Rectal smooth muscle tissue (tissue), 1 donor: ENCODE measurements around the gene LRRN2.
"Not testable (repeated sequence)": the region's sequence is repeated elsewhere in the genome, so short reads cannot be mapped to it uniquely, and the experiment has no call there.

Source experiments
- H3K27ac ChIP-seq: one replicate; pipeline ENCODE4 v1.7.0; 2013; ENCODE audit warnings: low read depth, low read length, inconsistent platforms
- H3K27me3 ChIP-seq: one replicate; pipeline ENCODE4 v1.7.0; 2013; ENCODE audit warnings: low read length; ENCODE audit not compliant: control insufficient read depth, insufficient read depth
- H3K36me3 ChIP-seq: one replicate; pipeline ENCODE4 v1.7.0; 2013; ENCODE audit warnings: low read length; ENCODE audit not compliant: control insufficient read depth, insufficient read depth
- H3K4me1 ChIP-seq: one replicate; pipeline ENCODE4 v1.7.0; 2013; ENCODE audit warnings: low read length; ENCODE audit not compliant: control insufficient read depth, insufficient read depth
- H3K4me3 ChIP-seq: one replicate; pipeline ENCODE4 v1.7.0; 2013; ENCODE audit warnings: low read length
- H3K9ac ChIP-seq: one replicate; pipeline ENCODE4 v1.7.0; 2013; ENCODE audit warnings: low read length

The LRRN2 gene

GRCh38 chr1:204685236-204686006 lies at the start of gene LRRN2:
LRRN2 (minus strand) TSS chr1:204685738; CDS start chr1:204619992, 65,746 bp downstream.
- Histone ChIP-seq H3K4me3 (peak within 1 kb of the TSS; percentile 79), H3K27ac (peak within 1 kb of the TSS; percentile 37), H3K9ac (peak within 1 kb of the TSS; percentile 40), H3K27me3 (no peaks in the 10 kb centered on the region), H3K4me1 (peaks cover 6% of the 10 kb centered on the region), H3K36me3 (no peaks in the 10 kb centered on the region)

- Histone ChIP-seq H3K36me3 (no peaks in the 10 kb centered on the region), H3K4me3 (no peak overlapping the region), H3K9ac (no peak overlapping the region), H3K4me1 (no peaks in the 10 kb centered on the region), H3K27ac (no peak overlapping the region), H3K27me3 (no peaks in the 10 kb centered on the region)
Measured at GRCh38 chr1:204735042-204735441, 49.5 kb upstream of the LRRN2 start.

DNA sequence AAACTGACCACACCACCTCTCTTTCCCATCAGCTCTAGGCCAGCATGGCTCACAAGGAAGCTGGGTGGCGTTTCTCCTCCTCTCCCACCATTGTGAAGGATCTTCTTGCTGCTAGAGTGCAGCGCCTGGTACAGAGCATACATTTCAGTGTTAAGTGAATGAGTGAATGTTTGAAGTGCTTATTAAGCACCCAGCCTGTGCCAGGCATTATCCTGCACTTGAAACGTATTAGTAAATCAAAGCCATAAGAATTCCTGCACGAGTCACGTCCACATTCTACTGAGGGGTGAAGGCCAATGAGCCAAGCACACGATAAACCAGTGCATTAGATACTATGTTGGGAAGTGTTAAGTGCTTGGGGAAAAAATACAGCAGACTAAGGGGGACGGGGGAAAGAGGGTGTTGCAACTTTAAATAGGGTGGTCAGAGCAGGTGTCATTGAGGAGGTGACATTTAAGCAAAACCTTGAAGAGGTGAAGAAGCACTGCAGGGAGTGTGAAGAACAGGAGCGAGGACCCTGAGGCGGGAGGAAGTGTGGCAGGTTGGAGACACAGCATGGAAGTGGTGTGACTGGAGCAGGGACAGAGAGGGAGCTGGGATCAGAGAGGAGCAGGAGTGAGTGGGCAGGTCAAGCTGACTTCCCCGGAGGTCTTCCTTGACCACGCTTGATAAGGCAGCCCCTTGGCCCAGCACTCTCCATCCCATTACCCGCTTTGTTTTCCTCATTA lies 48.5 kb upstream of the LRRN2 start:
- no peak overlapping the region for H3K27ac ChIP-seq
- H3K9ac ChIP-seq = no peak overlapping the region
- no peak overlapping the region for H3K4me3 ChIP-seq
- H3K4me1 ChIP-seq = no peaks in the 10 kb centered on the region
- H3K27me3 ChIP-seq = no peaks in the 10 kb centered on the region
- H3K36me3 ChIP-seq = no peaks in the 10 kb centered on the region

DNA sequence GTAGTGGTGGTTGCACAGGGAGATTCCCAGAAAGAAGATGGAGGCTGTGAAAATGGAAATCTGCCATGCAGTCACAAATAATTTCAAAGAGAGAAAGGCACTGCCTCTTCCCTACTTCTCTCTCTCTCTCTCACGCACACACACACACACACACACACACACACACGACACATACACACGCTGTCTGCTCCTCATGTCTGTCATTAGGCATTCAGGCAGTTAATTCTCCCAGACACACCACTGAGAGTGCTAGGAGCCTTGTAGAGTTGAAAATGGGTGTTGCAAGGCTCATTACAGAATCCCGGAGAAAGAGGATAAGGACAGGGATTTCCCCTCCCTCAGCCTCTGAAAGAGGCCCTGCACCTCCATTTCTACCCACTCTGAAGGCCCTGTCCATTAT lies 47.8 kb upstream of the LRRN2 start:
- H3K4me1 ChIP-seq = no peaks in the 10 kb centered on the region
- H3K9ac ChIP-seq = no peak overlapping the region
- no peak overlapping the region for H3K27ac ChIP-seq
- no peaks in the 10 kb centered on the region for H3K36me3 ChIP-seq
- H3K27me3 ChIP-seq = no peaks in the 10 kb centered on the region
- H3K4me3 ChIP-seq = no peak overlapping the region

DNA sequence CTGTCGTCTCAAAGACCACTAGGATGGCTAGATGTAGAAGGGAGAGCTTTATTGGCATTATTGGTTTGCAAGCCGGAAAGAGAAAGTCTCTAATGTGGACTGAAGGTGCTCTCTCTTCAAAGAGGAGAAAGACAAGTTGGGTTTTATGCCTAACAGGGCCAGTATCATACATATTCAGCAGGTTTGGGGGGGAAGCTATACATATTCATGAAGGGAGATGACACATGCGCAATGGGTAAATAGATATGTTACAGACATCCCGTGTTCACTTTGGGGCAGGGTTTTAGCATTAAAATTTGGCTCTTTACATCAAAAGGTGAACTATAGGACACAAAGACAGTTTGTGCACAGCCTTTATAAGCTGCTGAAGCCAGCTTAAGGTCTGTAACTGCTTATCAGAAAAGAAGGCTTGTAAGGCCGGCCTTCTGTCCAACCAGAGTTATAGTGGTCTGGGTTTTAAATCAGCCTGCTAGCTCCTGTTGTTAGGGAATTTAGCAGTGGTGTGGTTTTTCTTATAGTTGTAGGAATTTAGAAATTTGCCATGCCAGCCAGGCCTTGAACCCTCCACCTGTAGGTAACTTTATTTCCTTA lies 46.5 kb upstream of the LRRN2 start:
- no peak overlapping the region for H3K9ac ChIP-seq
- no peaks in the 10 kb centered on the region for H3K27me3 ChIP-seq
- no peak overlapping the region for H3K4me3 ChIP-seq
- no peak overlapping the region for H3K27ac ChIP-seq
- no peaks in the 10 kb centered on the region for H3K4me1 ChIP-seq
- H3K36me3 ChIP-seq = no peaks in the 10 kb centered on the region

- Histone ChIP-seq H3K27me3 (no peaks in the 10 kb centered on the region), H3K4me1 (no peaks in the 10 kb centered on the region), H3K4me3 (no peak overlapping the region), H3K9ac (no peak overlapping the region), H3K27ac (no peak overlapping the region), H3K36me3 (no peaks in the 10 kb centered on the region)
Measured at GRCh38 chr1:204731509-204731908, 46.0 kb upstream of the LRRN2 start.

- H3K36me3 ChIP-seq = no peaks in the 10 kb centered on the region
- no peak overlapping the region for H3K4me3 ChIP-seq
- no peaks in the 10 kb centered on the region for H3K4me1 ChIP-seq
- no peaks in the 10 kb centered on the region for H3K27me3 ChIP-seq
- H3K27ac ChIP-seq = no peak overlapping the region
- no peak overlapping the region for H3K9ac ChIP-seq
Measured at GRCh38 chr1:204730826-204731459, 45.4 kb upstream of the LRRN2 start.

GRCh38 chr1:204729516-204729915 lies 44.0 kb upstream of the LRRN2 start:
- H3K4me1 ChIP-seq = no peaks in the 10 kb centered on the region
- no peaks in the 10 kb centered on the region for H3K27me3 ChIP-seq

DNA sequence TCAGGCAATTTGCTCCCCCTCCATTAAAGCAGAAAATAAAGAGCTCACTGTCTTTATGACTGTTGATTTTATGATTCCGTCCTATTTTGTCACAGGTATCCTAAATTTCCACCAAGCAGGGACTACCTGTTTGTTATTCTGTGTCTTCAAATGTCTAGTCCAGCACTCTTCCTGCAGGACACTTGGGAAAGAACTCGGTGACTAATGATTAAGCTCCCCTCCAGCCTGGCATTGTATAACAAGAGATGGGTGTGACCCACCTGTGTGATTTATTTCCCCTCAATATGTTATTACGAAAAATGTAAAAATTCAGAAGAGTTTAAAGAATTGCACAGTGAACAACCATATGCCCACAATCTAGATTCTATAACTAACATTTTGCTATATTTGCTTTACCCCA lies 42.9 kb upstream of the LRRN2 start:
- Histone ChIP-seq H3K4me3 (no peak overlapping the region), H3K27ac (no peak overlapping the region), H3K9ac (no peak overlapping the region), H3K36me3 (no peaks in the 10 kb centered on the region), H3K4me1 (no peaks in the 10 kb centered on the region), H3K27me3 (no peaks in the 10 kb centered on the region)

More at GRCh38 chr1:204729516-204729915, 44.0 kb upstream of the LRRN2 start:
- Histone ChIP-seq H3K36me3 (no peaks in the 10 kb centered on the region), H3K4me3 (no peak overlapping the region), H3K9ac (no peak overlapping the region), H3K27ac (no peak overlapping the region)

- Histone ChIP-seq H3K4me1 (no peaks in the 10 kb centered on the region), H3K36me3 (no peaks in the 10 kb centered on the region), H3K27me3 (no peaks in the 10 kb centered on the region), H3K9ac (no peak overlapping the region), H3K4me3 (no peak overlapping the region), H3K27ac (no peak overlapping the region)
Measured at GRCh38 chr1:204728045-204728444, 42.5 kb upstream of the LRRN2 start.

- not testable (repeated sequence) for H3K27ac ChIP-seq, H3K4me1 ChIP-seq, H3K27me3 ChIP-seq, H3K9ac ChIP-seq, H3K4me3 ChIP-seq, H3K36me3 ChIP-seq
Measured at GRCh38 chr1:204727438-204727837, 41.9 kb upstream of the LRRN2 start.

GRCh38 chr1:204726478-204726877 lies 40.9 kb upstream of the LRRN2 start:
- Histone ChIP-seq H3K4me3 (no peak overlapping the region), H3K4me1 (no peaks in the 10 kb centered on the region), H3K27ac (no peak overlapping the region), H3K36me3 (no peaks in the 10 kb centered on the region), H3K9ac (no peak overlapping the region), H3K27me3 (no peaks in the 10 kb centered on the region)
